NCI-H1092 (cell line): ENCODE results near the gene NFS1.
"Not testable (repeated sequence)": the region's sequence is repeated elsewhere in the genome, so short reads cannot be mapped to it uniquely, and the experiment has no call there.

Experiments
- DNase-seq: peaks from one replicate; lab custom pipeline; 2025; lab: John Stamatoyannopoulos, UW

Gene NFS1

DNA sequence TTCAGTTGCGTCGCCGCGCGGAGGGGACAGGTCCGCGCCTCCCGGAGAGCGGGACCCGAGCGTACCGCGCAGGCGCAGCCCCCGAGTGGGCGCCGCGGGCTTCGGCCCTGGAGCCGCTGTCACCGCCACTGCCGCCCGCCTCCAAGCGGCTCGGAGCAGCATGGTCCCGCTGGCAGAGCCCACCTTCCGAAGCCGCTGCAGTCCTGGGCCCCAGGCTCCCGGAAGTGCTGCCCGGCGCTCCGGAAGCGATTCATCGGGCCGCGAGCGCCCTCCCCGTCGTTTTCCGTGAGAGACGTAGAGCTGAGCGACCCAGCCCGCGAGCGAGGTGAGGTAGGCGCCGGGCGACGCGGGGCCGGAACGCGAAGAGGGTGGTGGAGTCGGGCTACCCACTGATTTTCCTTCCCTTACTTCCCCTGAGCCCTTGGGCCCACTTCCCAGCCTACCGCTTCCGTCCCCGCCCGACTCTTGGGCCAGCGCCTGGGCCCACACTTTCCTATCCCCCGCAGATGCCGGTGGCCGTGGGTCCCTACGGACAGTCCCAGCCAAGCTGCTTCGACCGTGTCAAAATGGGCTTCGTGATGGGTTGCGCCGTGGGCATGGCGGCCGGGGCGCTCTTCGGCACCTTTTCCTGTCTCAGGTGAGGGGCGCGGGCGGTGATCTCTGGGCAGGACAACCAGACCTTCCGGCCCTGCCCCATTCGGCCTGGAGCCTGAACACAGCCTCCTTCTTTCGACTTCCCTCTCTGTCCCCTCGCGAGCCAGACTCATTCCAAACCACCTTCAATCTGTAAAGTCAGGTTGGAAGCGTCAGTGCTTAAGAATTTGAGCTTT, at the start of gene NFS1, which contains the start of gene ROMO1:
TSS of gene NFS1 (minus strand) at position 226 of the 830 bp plus-strand sequence. CDS start at position 162, 64 bp downstream.
TSS of gene ROMO1 (plus strand) at position 279 of the 830 bp plus-strand sequence. CDS start at position 507, 228 bp downstream.
- DNase-seq: peak; percentile 87

DNA sequence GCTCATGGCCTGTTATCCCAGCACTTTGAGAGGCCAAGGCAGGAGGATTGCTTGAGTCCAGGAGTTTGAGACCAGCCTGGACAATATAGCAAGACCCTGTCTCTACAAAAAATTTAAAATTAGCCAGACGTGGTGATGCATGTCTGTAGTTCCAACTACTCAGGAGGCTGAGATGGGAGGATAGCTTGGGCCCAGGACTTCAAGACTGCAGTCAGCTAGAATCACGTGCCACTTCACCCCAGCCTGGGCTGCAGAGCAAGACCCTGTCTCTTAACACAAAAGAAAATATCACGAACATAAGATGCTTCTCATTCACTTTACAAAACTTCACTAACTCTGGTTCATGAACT, 45.3 kb upstream of the NFS1 start:
- not testable (repeated sequence) for DNase-seq

DNA sequence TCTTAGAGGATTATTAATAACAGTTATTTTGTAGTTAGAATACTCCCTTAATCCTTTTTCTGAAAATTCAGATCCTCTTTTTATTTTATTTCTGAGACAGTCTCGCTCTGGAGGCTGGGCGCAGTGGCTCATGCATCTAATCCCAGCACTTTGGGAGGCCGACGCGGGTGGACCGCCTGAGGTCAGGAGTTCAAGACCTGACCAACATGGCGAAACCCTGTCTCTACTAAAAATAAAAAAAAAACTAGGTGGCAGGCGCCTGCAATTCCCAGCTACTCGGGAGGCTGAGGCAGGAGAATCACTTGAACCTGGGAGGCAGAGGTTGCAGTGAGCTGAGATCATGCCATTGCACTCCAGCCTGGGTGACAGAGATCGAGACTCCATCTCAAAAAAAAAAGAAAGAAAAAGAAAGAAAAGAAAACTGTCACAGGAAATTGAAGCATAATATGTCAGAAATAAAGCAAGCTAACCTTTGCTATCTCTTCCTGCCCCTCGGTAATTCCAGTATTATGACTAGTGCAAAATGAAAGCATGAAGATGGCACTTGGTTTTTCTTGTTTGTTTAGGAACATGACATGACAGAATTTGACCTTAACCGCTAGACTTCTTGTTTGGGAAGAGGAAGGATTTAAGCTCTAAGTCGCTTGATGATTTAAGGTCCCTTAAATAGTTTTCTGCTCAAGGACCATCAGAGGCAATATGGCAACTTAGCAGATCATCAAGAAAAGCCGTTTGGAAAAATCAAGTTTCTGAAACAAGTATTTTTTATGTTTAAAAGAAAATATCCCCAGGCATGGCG, 44.7 kb upstream of the NFS1 start:
- no peak for DNase-seq

DNA sequence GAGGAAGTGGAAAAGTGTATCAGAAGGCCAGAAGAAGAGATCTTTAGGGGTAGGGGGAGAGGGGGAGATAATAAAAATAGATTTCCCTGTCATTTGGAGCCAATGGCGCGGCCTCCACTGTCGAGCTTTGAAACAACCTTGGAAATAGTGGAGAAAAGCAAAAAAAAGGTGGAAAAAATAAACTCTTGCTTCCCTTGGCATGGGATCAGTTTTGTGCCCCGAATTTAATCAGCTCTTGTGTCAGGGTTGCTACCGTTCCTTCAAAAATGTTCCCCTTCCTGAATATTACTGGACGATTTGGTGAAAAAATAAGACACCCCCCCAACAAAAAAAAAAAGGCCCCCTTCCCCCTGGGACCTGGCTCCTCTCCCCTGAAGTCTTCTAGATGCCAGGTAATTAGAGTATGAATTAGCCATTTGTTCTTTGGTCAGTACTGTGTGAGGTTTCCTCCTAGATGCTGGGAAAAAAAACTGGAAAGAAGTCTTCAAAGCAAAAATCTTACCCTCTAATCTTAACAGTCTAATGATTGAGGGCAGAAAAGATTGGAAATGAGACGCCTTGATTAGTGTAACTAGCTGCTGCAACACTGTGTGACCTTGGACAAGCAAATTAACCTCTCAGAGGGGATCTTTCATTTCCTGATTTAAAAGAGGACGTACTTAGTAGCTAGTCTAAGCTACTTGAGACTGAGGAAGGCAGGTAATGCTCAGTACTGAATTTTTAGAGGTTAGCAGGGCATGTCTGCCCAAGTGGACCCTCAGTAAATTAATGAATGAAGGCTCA, 43.8 kb upstream of the NFS1 start:
- no peak for DNase-seq

DNA sequence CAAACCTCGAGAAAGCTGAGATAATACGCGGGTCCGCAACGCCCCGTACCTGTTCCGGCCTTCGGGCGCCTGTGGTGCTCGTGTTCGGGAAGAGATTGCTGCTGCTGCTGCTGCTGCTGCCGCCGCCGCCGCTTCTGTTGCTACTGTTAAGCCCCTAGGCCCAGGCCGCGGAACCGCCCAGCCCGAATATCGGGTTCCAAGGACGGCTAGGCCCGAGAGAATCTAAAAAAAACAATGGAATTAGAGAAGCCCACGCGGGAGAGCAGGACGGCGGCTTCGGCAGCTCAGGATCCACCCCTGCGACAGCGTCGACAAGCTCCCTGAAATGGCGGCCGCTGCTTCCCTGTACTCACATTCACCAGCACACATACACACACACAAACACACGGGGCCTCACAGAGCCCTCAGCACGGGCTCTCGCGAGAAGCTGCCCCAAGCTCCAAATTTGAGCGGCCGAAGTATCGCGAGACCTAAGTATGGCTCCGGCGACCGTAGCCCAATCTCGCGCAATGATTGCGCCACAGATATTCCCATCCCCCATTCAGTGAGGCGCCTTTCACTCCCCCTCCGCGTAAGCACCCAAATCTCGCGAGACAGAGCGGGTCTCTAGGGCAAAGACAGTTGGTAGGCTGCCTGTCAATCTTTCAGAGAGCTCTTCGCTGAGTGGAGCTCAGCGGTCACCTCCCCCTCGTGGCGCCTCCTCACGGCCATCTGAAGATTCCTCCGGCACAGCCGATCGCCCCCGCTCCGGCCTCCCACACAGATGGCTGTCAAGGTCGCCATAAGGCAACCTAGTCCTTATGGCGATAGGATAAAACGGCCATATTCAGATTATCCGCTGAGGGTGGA, 43.0 kb upstream of the NFS1 start, which contains the start of gene RBM39:
TSS of gene RBM39 (minus strand) at position 369 of the 849 bp plus-strand sequence. CDS start 1,386 bp downstream, outside the sequence.
- DNase-seq: peak; percentile 100

DNA sequence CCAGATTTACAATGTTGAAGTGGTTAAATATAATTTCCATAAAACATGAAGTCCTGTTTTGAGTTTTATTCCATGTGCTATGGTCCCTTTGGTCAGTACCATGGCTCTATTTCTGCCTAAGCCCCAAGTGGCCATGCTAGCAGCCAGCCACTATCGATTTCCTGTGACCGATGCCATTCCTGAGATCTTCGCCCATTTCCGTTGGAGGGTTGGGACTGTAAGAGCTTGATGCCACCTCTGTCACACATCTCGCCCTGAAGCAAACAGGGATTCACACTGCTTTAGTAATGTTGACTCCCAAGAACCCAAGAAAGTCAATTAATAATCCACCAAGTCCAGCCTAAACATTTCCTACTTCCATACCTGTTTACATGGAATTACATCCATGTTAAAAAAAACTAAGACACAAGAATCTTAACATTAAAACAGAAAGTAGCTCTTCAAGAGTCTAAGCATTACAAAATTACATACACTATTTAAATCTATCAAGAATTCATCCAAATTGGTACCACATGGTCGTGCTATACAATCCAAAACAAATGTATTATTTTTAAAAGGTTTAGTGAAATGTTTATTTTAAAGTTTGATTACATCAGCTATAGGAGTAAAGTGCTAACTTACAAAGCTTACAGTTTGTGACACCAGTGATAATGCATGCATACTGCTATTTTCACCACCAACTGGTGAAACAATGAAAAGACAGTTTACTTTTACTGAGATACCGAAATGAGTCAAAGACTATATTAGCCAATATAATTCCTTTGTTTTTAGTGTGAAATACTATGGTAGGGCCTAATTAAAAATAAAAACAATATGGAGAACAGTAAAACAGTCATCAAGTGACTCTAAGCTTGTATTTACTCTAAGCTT, 40.4 kb upstream of the NFS1 start:
- DNase-seq: no peak

DNA sequence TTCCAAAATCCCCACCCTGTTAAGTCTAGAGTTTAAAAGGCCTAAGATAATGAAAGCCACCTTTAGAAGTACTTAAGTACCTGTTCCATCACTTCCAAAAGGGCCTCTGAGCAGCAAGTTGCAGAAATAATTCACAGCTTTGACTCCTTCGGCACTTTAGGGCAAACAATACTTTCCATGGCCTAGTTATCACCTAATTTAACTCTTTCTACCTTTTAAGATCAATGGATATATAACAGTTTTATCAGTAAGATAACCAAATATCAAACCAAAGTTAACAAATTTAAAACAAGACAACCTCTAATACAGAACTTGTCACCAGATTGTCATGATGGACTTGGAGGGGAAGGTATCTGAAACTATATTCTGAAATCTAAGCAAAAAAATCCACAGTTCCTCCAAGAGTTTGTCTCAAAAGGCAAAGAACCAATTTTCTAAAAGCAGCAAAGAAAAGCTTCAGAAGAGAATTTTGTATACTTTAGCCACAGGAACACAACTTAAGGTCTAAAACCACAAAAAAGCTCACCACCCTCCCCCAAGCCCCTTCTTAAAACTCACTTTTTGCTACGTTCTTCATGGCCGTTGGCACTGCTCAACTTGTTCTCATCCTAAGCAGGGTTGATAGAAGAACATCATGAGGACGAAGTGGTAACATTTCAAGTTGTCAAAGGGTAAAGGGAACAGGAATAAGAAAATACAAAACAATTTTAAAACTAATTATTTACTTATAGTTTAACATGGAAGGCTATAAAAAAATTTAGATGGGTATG, 39.4 kb upstream of the NFS1 start:
- no peak for DNase-seq

DNA sequence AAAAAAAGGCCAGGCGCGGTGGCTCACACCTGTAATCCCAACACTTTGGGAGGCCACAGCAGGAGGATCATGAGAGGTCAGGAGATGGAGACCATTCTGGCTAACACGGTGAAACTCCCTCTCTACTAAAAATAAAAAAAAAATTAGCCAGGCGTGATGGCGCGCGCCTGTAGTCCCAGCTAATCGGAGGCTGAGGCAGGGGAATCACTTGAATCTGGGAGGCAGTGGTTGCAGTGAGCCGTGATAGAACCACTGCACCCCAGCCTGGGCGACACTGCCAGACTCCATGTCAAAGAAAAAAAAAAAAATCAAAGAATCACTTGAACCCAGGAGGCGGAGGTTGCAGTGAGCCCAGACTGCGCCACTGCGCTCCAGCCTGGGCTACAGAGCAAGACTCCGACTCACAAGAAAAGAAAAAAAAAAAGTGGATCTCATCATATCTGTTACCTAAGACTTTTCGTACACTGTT, 38.7 kb upstream of the NFS1 start:
- DNase-seq: no peak

DNA sequence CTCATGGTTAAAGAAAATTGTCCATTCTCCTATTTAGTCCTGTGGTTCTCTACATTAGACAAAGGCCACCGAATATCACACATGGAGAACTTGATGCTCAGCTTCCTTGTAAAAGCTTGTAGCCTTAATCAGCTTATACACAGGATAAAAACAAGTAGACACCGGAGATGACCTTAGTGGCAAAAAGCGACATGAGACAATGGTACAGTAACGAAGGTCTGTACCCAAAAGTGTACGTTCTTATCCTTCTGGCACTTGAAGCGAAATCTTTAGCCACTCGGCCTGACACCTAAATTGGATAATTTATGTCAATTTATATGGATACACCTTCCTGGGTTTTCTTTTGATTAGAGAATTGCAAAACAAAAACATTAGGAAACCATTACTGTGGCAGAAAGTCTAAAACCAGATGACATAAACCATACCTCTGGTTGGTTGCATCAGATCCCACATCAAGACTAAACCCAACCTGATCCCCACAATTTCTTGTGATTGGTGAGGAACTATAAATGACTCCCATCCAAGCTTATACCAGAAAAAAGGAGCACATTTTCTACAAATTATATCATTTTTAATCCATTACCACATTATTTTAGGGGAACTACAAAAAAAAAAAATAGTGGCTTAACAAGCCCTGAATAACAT, 36.8 kb upstream of the NFS1 start:
- DNase-seq: no peak

DNA sequence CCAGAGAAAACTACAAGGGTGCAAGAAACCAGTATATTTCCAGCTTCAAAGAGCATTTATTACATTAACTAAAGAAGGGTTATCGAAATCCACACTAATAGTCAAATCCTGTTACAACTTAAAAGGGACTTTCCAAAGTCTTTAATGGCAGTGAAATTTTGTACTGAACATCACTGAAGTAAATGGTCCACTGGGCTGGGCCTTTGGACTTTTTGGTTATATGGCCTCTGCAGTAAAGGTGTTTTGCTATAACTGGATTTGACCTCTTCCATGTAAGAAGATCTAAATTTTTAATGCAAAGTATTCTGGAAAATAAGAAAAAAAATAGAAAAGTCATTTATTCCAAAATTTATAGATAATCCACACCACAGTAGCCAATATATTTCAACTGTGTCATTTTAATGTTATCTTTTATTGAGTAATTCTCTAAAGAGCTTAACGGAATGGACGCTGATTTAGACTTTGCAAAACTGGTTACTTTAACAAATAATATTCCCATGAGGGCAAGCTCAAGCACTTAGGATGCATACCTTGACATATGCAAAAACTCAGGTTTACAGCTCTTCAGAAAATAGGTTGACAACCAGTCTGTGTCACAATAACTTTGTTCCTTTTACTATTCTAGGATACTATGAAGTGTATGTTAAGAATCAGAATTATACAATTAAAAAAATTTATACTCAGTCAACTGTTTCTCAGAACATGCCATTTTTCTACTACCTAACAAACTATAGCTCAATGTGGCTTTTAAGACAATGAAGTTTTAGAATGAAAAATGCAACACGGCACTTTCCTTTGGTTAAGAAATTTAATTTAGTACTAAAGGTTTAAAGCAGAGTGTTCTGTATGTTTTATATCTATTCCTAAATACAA, 35.9 kb upstream of the NFS1 start:
- no peak for DNase-seq

DNA sequence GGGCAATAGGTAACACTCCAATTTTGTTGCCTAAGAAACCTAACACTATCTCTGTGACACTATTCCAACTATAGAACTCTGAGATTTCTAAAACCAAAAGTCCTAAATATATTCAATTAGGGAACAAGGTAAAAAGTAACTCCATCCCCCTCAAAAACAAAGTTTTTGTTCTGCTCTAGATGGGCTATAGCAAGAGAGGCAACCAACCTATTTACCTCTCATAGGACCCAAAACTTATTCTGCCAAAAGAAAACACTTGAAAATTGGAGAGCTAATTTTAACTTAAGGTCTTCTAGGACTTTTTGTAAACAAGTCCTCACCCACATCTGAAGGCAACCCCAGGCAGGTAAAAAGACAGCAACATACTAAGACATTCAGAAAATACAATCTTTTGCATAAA, 35.2 kb upstream of the NFS1 start:
- no peak for DNase-seq

DNA sequence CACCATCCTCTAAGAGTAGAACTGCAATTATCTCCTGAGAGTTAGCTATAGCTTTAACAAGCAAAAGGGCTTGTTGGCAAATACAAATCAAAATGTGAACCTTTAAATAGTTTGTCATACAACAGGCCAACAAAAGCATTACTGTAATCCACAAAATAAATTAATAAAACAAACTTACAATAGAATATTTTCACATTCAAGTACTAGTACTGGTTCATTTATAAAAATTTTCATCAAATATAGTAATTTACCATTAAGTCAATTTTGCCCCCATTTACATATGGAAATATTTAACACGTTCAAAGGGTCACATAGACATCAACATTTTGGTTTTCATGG, 33.5 kb upstream of the NFS1 start:
- DNase-seq: no peak

DNA sequence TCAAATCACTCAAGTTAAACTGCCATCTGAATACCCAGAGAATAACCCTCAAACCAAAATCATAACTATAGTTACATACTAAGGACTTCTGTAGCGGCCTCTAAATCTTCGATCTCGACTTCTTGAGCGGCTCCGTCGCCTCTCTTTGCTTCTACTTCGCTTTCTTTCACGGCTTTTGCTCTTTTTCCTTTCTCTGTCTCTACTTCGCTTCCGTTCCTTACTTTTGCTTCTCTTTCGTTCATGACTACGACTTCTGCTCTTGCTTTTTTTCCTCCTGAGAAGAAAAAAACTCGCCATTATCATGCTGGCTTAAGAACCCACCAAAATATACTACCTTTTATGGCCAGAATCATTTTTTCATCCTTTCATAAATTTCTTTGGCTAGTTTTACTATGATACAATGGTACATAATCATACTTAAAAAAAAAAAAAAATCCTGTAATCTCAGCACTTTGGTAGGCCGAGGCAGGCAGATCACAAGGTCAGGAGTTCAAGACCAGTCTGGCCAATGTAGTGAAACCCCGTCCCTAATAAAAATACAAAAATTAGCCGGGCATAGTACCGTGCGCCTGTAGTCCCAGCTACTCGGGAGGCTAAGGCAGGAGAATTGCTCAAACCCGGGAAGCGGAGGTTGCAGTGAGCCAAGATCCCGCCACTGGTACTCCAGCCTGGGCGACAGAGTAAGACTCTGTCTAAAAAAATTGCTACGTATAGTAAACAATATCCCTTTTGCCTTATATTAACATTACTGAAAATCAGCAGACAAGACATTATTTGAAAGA, 32.9 kb upstream of the NFS1 start:
- DNase-seq: no peak

DNA sequence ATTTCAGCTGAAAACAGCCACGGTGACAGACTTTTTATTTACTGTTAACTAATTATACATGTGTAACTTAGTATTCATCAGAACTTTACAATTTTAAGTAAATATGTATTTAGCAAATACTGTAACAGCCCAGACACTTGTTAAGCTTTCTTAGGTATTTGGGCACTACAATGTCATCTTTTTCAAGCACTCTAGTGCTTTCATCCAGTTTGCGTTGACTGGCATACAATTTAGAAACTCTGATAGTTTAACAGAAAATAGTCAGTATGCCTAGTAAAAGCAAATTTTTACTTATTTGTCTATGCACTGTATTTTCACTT, 32.3 kb upstream of the NFS1 start:
- no peak for DNase-seq

DNA sequence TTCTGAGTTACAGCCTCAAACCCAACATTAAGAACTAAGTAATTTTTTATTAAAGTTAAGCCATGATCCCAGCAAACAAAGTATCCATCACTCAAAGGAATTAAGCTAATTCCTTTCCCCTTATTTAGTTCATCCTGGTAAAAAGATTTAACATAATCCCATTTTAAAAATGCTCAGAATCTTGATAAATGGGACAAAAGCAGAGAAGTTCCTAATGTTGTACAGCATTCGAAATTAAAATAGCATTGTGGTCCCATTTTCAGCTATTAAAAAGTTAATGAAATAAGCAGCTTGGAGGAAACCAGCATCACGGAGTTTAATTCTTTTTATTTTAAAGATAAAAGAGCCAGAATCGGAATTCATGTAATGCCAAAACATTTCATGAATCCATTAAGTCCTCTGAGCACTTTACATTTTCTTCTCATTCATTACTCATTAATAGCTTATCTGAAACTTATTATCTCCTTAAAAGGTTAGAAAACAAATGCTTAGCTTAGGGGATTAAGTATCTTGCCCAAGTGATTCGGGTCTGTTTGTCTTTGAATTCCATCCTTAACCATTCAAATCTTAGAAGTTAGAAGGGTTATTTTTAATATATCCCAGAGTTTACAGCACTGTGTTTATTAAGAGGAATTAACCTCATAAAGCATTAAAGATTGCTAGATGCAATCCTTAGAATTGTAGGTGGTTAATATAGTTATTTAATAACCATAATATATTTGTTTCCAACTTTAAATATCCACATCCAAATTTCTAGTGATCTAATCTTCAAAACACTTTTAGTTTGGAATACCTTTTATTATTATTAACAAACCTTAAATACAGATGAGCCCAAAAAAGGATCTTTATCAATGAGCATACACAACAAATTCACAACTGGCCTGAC, 31.7 kb upstream of the NFS1 start:
- DNase-seq: no peak

DNA sequence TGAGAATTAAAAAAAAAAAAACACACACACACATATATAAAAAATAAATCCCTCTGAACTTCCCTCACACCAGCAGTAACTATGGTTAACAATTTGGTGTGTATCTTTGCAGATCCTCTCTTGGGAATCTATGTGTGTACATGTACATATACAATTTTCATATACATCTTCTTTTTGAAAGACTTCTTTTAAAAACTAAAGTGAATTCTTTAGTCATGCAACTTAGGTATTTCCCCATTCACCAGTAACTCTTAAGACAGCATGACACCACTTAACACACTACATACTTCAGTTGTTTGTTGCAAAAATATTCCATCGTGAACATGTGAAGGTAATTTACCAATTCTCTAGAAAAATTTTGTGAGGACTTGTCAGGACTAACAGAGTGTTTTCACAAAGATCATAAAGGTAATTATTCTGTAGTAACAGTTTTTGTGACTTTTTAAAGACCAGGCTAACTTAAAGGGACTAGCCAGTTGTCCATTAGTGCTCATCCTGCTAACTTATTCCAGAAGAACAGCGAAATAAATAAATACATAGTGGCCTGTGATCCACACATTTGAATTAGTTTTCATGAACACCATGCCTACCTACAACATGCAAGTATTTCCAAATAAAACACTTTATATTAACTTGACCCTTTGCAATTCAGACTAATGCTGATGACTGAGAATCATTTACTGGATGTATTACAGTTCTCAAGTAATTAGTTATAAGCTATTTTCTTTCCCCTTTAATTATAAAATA, 30.9 kb upstream of the NFS1 start:
- no peak for DNase-seq
